VCaP (cell line): ENCODE measurements around the gene MS4A10.

Experiments
- H3K27ac ChIP-seq: fragments of 450-650 bp; 2 replicates; pipeline ENCODE4 v1.5.1; 2017
- TF ChIP-seq, protein P1 (sequence below): fragments of 450-650 bp; conservative IDR thresholded peaks from 2 replicates; pipeline ENCODE4 v1.5.1; 2017; ENCODE audit warnings: mild to moderate bottlenecking, moderate library complexity

The MS4A10 gene

DNA sequence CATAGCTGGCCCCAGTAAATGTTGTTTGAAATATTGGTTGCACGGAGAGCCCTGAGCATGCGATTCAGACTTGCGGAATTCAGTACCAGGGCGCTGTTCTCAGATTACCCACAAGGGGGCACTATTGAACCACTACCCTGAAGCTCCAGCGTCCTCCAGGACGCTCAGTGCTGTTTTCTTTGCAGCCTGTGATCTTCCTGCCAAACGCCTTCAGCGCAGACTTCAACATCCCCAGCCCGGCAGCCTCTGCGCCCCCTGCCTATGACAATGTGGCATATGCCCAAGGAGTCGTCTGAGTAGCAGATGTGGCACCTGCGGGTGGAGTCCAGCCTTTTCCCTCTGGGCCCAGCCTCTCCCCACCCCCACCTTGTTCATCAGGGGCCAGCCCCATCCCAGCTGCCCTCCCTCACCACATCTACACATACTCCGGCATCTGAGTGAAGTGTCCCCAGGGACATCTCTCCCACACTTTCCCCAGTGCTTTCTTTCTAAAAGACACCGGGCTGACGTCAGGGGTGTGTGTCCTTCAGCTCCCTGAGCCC lies 9.6 kb upstream of the MS4A10 start:
- peak overlapping the region; percentile 36 for H3K27ac ChIP-seq
- TF ChIP-seq, protein P1, sequence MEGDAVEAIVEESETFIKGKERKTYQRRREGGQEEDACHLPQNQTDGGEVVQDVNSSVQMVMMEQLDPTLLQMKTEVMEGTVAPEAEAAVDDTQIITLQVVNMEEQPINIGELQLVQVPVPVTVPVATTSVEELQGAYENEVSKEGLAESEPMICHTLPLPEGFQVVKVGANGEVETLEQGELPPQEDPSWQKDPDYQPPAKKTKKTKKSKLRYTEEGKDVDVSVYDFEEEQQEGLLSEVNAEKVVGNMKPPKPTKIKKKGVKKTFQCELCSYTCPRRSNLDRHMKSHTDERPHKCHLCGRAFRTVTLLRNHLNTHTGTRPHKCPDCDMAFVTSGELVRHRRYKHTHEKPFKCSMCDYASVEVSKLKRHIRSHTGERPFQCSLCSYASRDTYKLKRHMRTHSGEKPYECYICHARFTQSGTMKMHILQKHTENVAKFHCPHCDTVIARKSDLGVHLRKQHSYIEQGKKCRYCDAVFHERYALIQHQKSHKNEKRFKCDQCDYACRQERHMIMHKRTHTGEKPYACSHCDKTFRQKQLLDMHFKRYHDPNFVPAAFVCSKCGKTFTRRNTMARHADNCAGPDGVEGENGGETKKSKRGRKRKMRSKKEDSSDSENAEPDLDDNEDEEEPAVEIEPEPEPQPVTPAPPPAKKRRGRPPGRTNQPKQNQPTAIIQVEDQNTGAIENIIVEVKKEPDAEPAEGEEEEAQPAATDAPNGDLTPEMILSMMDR, result peak; percentile 97

DNA sequence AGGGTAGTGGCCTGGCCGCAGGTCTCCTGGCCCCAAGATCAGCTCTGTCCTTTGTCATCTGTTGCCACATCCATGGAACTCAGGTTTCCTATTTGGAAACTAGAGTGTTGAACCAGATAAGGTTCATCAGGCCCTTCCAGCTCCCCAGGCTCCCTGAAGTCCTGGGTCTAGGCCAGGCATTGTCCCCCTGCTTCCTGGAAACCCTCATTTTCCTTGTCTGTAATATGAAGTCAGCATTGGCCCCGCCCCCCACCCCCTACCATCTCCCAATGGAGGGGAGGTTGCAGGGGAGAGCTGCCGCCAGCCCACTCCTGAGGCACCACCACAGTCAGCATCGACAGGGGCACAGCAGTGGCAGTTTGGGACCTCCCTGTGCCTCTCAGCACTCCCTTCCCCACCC lies 9.0 kb upstream of the MS4A10 start:
- H3K27ac ChIP-seq, result peak overlapping the region; percentile 36
- TF ChIP-seq, protein P1, result no peak

DNA sequence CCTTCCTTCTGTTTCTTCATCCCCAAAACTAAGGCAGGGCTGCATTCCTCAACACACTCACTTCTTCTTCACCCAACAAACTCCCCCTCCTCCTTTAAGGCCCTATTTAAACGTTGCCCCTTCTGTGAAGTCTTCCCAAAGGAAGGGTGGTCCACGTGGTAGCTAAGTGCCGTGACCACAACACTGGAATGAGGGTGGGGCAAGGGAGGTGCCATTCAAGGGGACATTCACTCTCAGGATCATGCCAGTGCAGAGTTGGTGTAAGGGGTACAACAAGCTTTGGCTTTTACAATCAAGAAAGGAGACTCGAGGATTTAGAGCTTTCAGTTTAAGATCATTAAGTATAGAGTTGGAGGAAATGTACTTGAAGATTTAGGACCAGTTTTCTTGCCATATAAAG lies 8.0 kb upstream of the MS4A10 start:
- H3K27ac ChIP-seq, result peak overlapping the region; percentile 24; the same call in 1 of the 2 replicates
- TF ChIP-seq, protein P1, result no peak

DNA sequence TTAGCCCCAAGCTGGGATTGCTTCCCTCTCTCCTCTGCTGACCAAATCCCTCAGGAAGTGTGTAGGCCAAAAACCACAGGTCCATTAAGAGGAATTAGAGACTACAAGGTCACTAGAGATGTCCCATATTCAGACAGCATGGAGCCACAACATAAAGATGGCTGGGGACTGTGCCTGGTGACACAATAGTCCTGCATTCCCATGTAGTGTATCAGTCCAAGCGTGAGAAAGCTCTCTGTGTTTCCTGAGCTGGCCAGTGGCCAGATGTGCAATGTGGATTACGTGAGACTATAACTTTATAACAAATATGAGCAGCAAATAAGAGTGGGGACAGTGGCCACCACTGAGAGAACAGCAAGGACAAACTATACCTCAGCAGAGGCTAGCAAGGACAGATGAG lies 7.6 kb upstream of the MS4A10 start:
- peak overlapping the region; percentile 24 for H3K27ac ChIP-seq
- TF ChIP-seq, protein P1, result no peak

DNA sequence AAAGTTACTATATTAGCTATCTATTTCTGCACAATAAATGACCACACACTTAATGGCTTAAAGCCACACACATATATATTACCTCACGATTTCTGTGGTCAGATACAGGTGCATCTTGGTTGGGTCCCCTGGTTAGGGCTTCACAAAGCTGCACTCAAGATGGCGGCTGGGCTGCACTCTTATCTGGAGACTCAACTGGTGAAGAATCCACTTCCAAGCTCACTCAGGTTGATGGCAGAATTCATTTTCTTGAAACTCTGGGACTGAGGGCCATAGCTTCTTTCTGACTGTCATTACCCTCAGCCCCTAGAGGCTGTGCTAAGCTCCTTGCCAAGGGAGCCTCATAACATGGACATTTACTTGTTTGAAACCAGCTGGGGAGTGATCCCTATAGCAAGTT lies 5.1 kb upstream of the MS4A10 start:
- no peak overlapping the region for H3K27ac ChIP-seq

DNA sequence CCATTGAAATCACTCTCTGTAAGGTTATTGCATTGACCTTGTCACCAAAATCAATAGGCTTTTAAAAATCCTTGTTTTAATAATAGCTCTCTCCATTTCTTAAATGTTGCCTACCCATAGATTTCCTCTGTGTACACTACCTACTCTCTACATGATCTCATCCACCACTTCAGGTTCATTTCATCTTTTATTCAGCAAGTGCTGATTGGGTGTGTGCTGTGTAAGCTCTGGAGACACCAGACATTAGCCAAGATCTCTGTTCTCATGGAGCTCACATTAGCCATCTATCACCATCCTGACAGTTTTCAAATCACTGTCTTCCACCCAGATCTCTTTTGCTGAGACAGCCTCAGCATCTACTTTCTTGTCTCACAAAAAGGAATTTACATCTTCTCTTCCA lies 4.4 kb upstream of the MS4A10 start:
- TF ChIP-seq, protein P1, result no peak
- no peak overlapping the region for H3K27ac ChIP-seq

More for the DNA sequence above, 5.1 kb upstream of the MS4A10 start:
- TF ChIP-seq, protein P1, result no peak

DNA sequence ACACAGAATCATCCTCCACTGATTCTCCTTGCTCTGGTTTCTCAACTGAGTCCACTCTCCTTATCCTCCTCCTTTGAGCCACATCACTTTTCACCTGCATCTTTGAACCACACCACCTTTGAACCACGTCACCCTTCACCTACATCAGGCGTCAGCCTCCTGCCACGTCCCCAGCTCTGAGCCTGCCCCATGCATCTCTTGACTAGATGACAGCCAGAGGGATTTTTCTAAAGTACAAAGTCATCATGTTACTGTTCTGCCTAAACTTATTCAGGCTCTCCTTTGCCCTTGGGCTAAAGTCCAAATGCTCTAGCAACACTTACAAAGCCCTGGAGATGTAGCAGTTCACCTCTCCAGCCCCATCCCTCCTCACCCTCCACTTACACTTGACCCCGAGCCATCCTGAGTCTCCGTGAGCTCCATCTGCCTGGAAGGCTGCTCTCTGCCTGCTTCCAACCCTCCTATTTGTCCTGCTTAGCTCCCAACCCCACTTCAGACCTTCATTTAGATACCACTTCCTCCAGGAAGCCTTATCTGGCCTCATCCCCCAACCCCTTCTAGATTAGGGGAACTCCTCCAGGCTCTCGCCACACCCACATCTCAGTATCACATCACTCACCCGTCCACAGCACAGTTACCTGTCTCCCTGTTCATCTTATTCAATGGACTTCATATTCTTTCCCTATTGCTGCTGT lies 3.7 kb upstream of the MS4A10 start:
- TF ChIP-seq, protein P1, result no peak
- H3K27ac ChIP-seq, result no peak overlapping the region
